A549 (cell line): Measurements from ENCODE around the gene TPRG1. TPM values are rescaled to one million over a fixed set of nuclear protein-coding genes. Genes with fewer than 3 reads are reported as not detected.
A peak's percentile ranks its signal among the peaks of the same experiment; 100 is the strongest.

Source experiments
- ATAC-seq, 2 experiments: fragments of 200-7000 bp in 1 of 2; fragments of >200 bp in 1 of 2; cut with Nextera tagmentation in 1 of 2; cut with Tn5 transposase in 1 of 2; 3 replicates each; pipeline versions ENCODE4 v1.8.0 to v1.9.1; 2018 to 2020; ENCODE audit warnings: mild to moderate bottlenecking in 1 of 2, moderate library complexity in 1 of 2
- CTCF ChIA-PET: fragments of 300-600 bp; sonication (Branson Sonifier 250); formaldehyde crosslinking; extraction: SDS; loops from one replicate; lab custom pipeline; 2021; ENCODE audit warnings: antibody characterized with exemption, inconsistent platforms; lab: Yijun Ruan, JAX
- POLR2A ChIA-PET: fragments of 350-600 bp; formaldehyde crosslinking; extraction: SDS; loops from one replicate; lab custom pipeline; 2021; ENCODE audit warnings: antibody characterized with exemption, inconsistent platforms; lab: Yijun Ruan, JAX
- DNase-seq, 2 experiments: peaks; one replicate each; pipeline versions ENCODE4 v3.0.0 to v3.0.0-alpha.2; 2011 to 2016; ENCODE audit warnings: low read depth in 1 of 2, low spot score in 1 of 2
- FAIRE-seq: peaks from 2 replicates; lab custom pipeline; 2011; peaks lifted over from hg19 to GRCh38; lab: Jason Lieb, UNC
- H3K27ac ChIP-seq, 2 experiments: fragments of >200 bp; sonication (Bioruptor Twin); formaldehyde crosslinking; 3 replicates each; pipeline ENCODE4 v1.5.1; 2016 to 2017
- H3K4me1 ChIP-seq: fragments of >200 bp; sonication (Bioruptor Twin); formaldehyde crosslinking; 3 replicates; pipeline ENCODE4 v1.6.1; 2016
- H3K4me2 ChIP-seq: fragments of >200 bp; sonication (Bioruptor Twin); formaldehyde crosslinking; 3 replicates; pipeline ENCODE4 v1.6.1; 2016
- H3K4me3 ChIP-seq: fragments of >200 bp; sonication (Bioruptor Twin); formaldehyde crosslinking; 3 replicates; pipeline ENCODE4 v1.5.1; 2016
- H3K9me3 ChIP-seq: fragments of >200 bp; sonication (Bioruptor Twin); formaldehyde crosslinking; 3 replicates; pipeline ENCODE4 v1.6.1; 2016
- BHLHE40 ChIP-seq: IDR thresholded peaks from 2 replicates; pipeline ENCODE4 v1.6.1; 2012; ENCODE audit warnings: low read depth, low read length, inconsistent platforms
- EHF ChIP-seq: fragments of 250-450 bp; sonication (Bioruptor Pico); IDR thresholded peaks from 2 replicates; pipeline ENCODE4 v1.5.0; 2020; ENCODE audit warnings: mild to moderate bottlenecking
- ELK1 ChIP-seq: fragments of 150-350 bp; IDR thresholded peaks from 2 replicates; pipeline ENCODE4 v1.6.1; 2014; ENCODE audit warnings: low read depth, mild to moderate bottlenecking, low read length
- FOSB ChIP-seq: fragments of 250-450 bp; sonication (Bioruptor Pico); IDR thresholded peaks from 2 replicates; pipeline ENCODE4 v1.5.0; 2020; ENCODE audit warnings: mild to moderate bottlenecking, moderate library complexity
- FOSL2 ChIP-seq, 2 experiments: fragments of 450-650 bp in 1 of 2; fragments of >200 bp in 1 of 2; sonication (Bioruptor Twin) in 1 of 2; formaldehyde crosslinking; IDR thresholded peaks; 2 replicates each; pipeline versions ENCODE4 v1.5.0 to v1.6.1; 2016 to 2020; ENCODE audit warnings: mild to moderate bottlenecking in 1 of 2, moderate library complexity in 1 of 2
- FOXS1 ChIP-seq: fragments of 250-450 bp; sonication (Bioruptor Pico); IDR thresholded peaks from 2 replicates; pipeline ENCODE4 v1.5.0; 2020; ENCODE audit warnings: mild to moderate bottlenecking, moderate library complexity
- GATA3 ChIP-seq: IDR thresholded peaks from 2 replicates; pipeline ENCODE4 v1.6.1; 2012; ENCODE audit warnings: borderline replicate concordance
- HDAC2 ChIP-seq: fragments of 200-600 bp; sonication (generic); IDR thresholded peaks from 2 replicates; pipeline ENCODE4 v1.6.1; 2016
- HEYL ChIP-seq: fragments of 250-450 bp; sonication (Bioruptor Pico); IDR thresholded peaks from 2 replicates; pipeline ENCODE4 v1.8.0; 2021; ENCODE audit warnings: mild to moderate bottlenecking, moderate library complexity
- HOXB13 ChIP-seq: fragments of 250-450 bp; sonication (Bioruptor Pico); IDR thresholded peaks from 2 replicates; pipeline ENCODE4 v1.5.0; 2020; ENCODE audit warnings: low read depth, mild to moderate bottlenecking, moderate library complexity
- HOXB5 ChIP-seq: fragments of 250-450 bp; sonication (Bioruptor Pico); IDR thresholded peaks from 2 replicates; pipeline ENCODE4 v1.5.0; 2020; ENCODE audit warnings: mild to moderate bottlenecking, moderate library complexity
- NFE2L2 ChIP-seq: fragments of 150-350 bp; conservative IDR thresholded peaks from 2 replicates; pipeline ENCODE4 v1.6.1; 2014; ENCODE audit warnings: low read length
- NPAS2 ChIP-seq: fragments of 250-450 bp; sonication (Bioruptor Pico); IDR thresholded peaks from 2 replicates; pipeline ENCODE4 v1.8.0; 2022; ENCODE audit warnings: mild to moderate bottlenecking, moderate library complexity, borderline replicate concordance
- NR3C1 ChIP-seq: fragments of >200 bp; sonication (Bioruptor Twin); formaldehyde crosslinking; IDR thresholded peaks from 3 replicates; pipeline ENCODE4 v1.6.1; 2017
- POLR2A ChIP-seq: IDR thresholded peaks from 2 replicates; pipeline ENCODE4 v1.6.1; 2012; ENCODE audit warnings: mild to moderate bottlenecking, low read length
- RARB ChIP-seq: fragments of 250-450 bp; sonication (Bioruptor Pico); IDR thresholded peaks from 2 replicates; pipeline ENCODE4 v1.8.0; 2021; ENCODE audit warnings: mild to moderate bottlenecking, moderate library complexity
- RFX5 ChIP-seq: fragments of 450-650 bp; IDR thresholded peaks from 2 replicates; pipeline ENCODE4 v1.7.1; 2014; ENCODE audit warnings: antibody characterized with exemption, mild to moderate bottlenecking, moderate library complexity
- RNF2 ChIP-seq: fragments of 200-600 bp; sonication (generic); IDR thresholded peaks from 2 replicates; pipeline ENCODE4 v1.6.1; 2016; ENCODE audit warnings: low read depth, mild to moderate bottlenecking, antibody characterized with exemption, moderate library complexity, borderline replicate concordance
- TFCP2L1 ChIP-seq: fragments of 250-450 bp; sonication (Bioruptor Pico); IDR thresholded peaks from 2 replicates; pipeline ENCODE4 v1.5.0; 2021; ENCODE audit warnings: mild to moderate bottlenecking
- TP53 ChIP-seq: fragments of 250-450 bp; sonication (Bioruptor Pico); IDR thresholded peaks from 2 replicates; pipeline ENCODE4 v1.5.0; 2021; ENCODE audit warnings: mild to moderate bottlenecking, moderate library complexity
- USF2 ChIP-seq: fragments of 450-650 bp; IDR thresholded peaks from 2 replicates; pipeline ENCODE4 v1.6.1; 2014; ENCODE audit warnings: antibody characterized with exemption
- ZC3H11A ChIP-seq: fragments of 450-650 bp; IDR thresholded peaks from 2 replicates; pipeline ENCODE4 v1.6.1; 2014; ENCODE audit warnings: antibody characterized with exemption, mild to moderate bottlenecking
- WGBS: methylation state at CpG from one replicate; pipeline ENCODE4 v1.1.6; 2017; ENCODE audit errors: missing lambda C conversion rate; 5-methylcytosine and 5-hydroxymethylcytosine counted together
- polyA plus RNA-seq, 4 experiments: library from polyadenylated mRNA; depleted of rRNA in 3 of 4; stranded (reverse); fragments of >200 nt; fragmentation: RNase III in 1 of 4; extraction: RNeasy Plus Mini Kit Qiagen cat#74134 plus additional on column Dnase treatment in 1 of 4; gene quantifications; 2 replicates in 3 of 4; 3 replicates in 1 of 4; pipeline ENCODE4 v1.2.3, GENCODE V29; 2011 to 2017
- TF ChIP-seq, protein P1 (sequence below): fragments of >200 bp; sonication (Bioruptor Twin); formaldehyde crosslinking; IDR thresholded peaks from 3 replicates; pipeline ENCODE4 v1.5.1; 2016
- TF ChIP-seq, protein P2 (sequence below): fragments of 200-600 bp; sonication (generic); IDR thresholded peaks from 2 replicates; pipeline ENCODE4 v1.6.1; 2016; ENCODE audit warnings: antibody characterized with exemption, mild to moderate bottlenecking, moderate library complexity
- TF ChIP-seq, protein P3 (sequence below): fragments of >200 bp; sonication (Bioruptor Twin); formaldehyde crosslinking; IDR thresholded peaks from 2 replicates; pipeline ENCODE4 v1.6.1; 2016

TPRG1 gene
- polyA plus RNA-seq, 2 of the 4 experiments (the other 2 are of a cell fraction) = 0.21 to 1.1 TPM

- DNase-seq = no peak
- H3K9me3 ChIP-seq = no peaks in the 10 kb centered on the region
- peaks cover 36% of the 10 kb centered on the region for H3K4me1 ChIP-seq
- TF ChIP-seq FOXS1 (CRISPR knock-in tag) = no peak
- TF ChIP-seq TP53 (CRISPR knock-in tag) = no peak
- no peak for TF ChIP-seq NFE2L2
- no peak for TF ChIP-seq HOXB5
- TF ChIP-seq GATA3 = no peak
- TF ChIP-seq, protein P1, sequence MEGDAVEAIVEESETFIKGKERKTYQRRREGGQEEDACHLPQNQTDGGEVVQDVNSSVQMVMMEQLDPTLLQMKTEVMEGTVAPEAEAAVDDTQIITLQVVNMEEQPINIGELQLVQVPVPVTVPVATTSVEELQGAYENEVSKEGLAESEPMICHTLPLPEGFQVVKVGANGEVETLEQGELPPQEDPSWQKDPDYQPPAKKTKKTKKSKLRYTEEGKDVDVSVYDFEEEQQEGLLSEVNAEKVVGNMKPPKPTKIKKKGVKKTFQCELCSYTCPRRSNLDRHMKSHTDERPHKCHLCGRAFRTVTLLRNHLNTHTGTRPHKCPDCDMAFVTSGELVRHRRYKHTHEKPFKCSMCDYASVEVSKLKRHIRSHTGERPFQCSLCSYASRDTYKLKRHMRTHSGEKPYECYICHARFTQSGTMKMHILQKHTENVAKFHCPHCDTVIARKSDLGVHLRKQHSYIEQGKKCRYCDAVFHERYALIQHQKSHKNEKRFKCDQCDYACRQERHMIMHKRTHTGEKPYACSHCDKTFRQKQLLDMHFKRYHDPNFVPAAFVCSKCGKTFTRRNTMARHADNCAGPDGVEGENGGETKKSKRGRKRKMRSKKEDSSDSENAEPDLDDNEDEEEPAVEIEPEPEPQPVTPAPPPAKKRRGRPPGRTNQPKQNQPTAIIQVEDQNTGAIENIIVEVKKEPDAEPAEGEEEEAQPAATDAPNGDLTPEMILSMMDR = no peak
- no peak for TF ChIP-seq TFCP2L1 (CRISPR knock-in tag)
- TF ChIP-seq, all 56 proteins: peak for 0
- Histone ChIP-seq H3K27ac (peak overlapping the region; percentile 88 to 95), H3K4me3 (no peak overlapping the region), H3K4me2 (peak overlapping the region; percentile 80)
- 4% methylated on average over 1 of the region's 1 CpG for WGBS
- FAIRE-seq = no peak
- ATAC-seq = peak in 1 of 2 experiments; percentile 9; a peak in 1 of 6 replicates
- ChIA-PET POLR2A (interaction anchor here (0.9 to 1.8 kb wide), 3 partner anchors 19 to 87 kb away, joined by 6 to 13 read pairs (median 11); no protein-coding TSS in a partner anchor), CTCF (interaction anchor here (1.5 kb wide), 1 partner anchor 30 kb away, joined by 4 read pairs; no protein-coding TSS in a partner anchor)
Observed at GRCh38 chr3:189305412-189305811, 133.6 kb downstream of the TPRG1 start.

- POLR2A ChIA-PET = no interaction called here
- Histone ChIP-seq H3K4me2 (no peak overlapping the region), H3K4me3 (no peak overlapping the region), H3K4me1 (peaks cover 36% of the 10 kb centered on the region), H3K9me3 (no peaks in the 10 kb centered on the region), H3K27ac (peak overlapping the region; percentile 88 to 95)
- no peak for DNase-seq
- no peak for ATAC-seq
- TF ChIP-seq HOXB13 (CRISPR knock-in tag) = no peak
- TF ChIP-seq USF2 = no peak
- CTCF ChIA-PET = interaction anchor here (0.6 to 2.2 kb wide), 3 partner anchors 10 to 306 kb away, joined by 3 to 6 read pairs (median 3); no protein-coding TSS in a partner anchor
- no peak for FAIRE-seq
- WGBS = 91% methylated on average over 7 of the region's 7 CpGs
Observed at GRCh38 chr3:189307963-189308362, 136.2 kb downstream of the TPRG1 start.

GRCh38 chr3:189308608-189309007 lies 136.8 kb downstream of the TPRG1 start:
- ATAC-seq (no peak), FAIRE-seq (no peak), DNase-seq (no peak)
- no peak overlapping the region for H3K4me2 ChIP-seq
- H3K4me1 ChIP-seq = peaks cover 30% of the 10 kb centered on the region
- no peak overlapping the region for H3K4me3 ChIP-seq
- POLR2A ChIA-PET = no interaction called here
- H3K9me3 ChIP-seq = no peaks in the 10 kb centered on the region
- CTCF ChIA-PET = interaction anchor here (0.6 to 1.6 kb wide), 3 partner anchors 36 to 305 kb away, joined by 3 read pairs; no protein-coding TSS in a partner anchor
- peak overlapping the region; percentile 18 to 88; a peak in 4 of 6 replicates for H3K27ac ChIP-seq
- TF ChIP-seq RNF2 (no peak), FOSB (CRISPR knock-in tag) (no peak), RFX5 (no peak), ELK1 (no peak), HEYL (no peak), FOSL2 (IDR thresholded peaks at IDR 0.05) (no peak), FOSL2 (CRISPR knock-in tag; IDR thresholded peaks at IDR 0.05) (no peak), RARB (CRISPR knock-in tag) (no peak), NR3C1 (no peak), POLR2A (no peak), GATA3 (no peak), BHLHE40 (no peak), ZC3H11A (no peak), EHF (CRISPR knock-in tag) (no peak), TFCP2L1 (CRISPR knock-in tag) (no peak), NPAS2 (no peak), HDAC2 (no peak)
- TF ChIP-seq, protein P2, sequence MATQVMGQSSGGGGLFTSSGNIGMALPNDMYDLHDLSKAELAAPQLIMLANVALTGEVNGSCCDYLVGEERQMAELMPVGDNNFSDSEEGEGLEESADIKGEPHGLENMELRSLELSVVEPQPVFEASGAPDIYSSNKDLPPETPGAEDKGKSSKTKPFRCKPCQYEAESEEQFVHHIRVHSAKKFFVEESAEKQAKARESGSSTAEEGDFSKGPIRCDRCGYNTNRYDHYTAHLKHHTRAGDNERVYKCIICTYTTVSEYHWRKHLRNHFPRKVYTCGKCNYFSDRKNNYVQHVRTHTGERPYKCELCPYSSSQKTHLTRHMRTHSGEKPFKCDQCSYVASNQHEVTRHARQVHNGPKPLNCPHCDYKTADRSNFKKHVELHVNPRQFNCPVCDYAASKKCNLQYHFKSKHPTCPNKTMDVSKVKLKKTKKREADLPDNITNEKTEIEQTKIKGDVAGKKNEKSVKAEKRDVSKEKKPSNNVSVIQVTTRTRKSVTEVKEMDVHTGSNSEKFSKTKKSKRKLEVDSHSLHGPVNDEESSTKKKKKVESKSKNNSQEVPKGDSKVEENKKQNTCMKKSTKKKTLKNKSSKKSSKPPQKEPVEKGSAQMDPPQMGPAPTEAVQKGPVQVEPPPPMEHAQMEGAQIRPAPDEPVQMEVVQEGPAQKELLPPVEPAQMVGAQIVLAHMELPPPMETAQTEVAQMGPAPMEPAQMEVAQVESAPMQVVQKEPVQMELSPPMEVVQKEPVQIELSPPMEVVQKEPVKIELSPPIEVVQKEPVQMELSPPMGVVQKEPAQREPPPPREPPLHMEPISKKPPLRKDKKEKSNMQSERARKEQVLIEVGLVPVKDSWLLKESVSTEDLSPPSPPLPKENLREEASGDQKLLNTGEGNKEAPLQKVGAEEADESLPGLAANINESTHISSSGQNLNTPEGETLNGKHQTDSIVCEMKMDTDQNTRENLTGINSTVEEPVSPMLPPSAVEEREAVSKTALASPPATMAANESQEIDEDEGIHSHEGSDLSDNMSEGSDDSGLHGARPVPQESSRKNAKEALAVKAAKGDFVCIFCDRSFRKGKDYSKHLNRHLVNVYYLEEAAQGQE = no peak
- TF ChIP-seq, protein P3, sequence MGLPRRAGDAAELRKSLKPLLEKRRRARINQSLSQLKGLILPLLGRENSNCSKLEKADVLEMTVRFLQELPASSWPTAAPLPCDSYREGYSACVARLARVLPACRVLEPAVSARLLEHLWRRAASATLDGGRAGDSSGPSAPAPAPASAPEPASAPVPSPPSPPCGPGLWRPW = no peak
